GDM1 (cell line): Measurements from ENCODE around the gene SLC37A3.
"Not testable (repeated sequence)": the region's sequence is repeated elsewhere in the genome, so short reads cannot be mapped to it uniquely, and the experiment has no call there.

ENCODE experiments used
- DNase-seq: peaks from one replicate; lab custom pipeline; 2025; lab: John Stamatoyannopoulos, UW

Gene SLC37A3

DNA sequence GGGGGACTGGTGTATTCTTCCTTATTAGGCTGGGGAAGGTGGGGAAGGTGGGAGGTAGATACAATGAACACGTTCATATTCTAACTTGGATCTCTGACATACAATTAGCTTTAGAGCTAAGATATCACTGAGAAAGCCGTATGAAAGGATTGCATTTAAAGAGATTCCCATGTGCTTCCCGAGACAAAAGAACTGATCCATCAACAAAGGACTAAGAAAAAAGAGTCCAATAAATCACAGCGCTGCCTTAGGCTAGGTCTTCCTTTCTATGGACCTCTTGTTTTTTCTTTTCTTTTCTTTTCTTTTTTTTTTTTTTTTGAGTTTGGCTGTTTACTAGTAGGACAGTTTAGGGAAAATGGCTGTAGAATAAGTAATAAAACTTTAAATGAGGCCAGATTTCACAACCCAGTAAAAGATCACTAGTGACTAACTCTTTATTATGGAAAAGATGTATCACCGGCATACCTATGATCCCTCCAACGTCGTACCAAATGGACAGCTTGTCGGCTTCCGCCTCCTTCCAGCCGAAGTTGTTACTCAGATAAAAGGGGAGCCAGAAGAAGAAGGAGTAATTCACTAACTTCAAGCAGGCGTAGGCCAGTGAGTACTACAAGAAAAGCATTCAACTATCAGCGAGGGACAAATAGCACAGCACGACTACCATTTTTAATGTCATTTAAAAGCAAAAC is 50.0 kb downstream of the SLC37A3 start:
- no peak for DNase-seq

DNA sequence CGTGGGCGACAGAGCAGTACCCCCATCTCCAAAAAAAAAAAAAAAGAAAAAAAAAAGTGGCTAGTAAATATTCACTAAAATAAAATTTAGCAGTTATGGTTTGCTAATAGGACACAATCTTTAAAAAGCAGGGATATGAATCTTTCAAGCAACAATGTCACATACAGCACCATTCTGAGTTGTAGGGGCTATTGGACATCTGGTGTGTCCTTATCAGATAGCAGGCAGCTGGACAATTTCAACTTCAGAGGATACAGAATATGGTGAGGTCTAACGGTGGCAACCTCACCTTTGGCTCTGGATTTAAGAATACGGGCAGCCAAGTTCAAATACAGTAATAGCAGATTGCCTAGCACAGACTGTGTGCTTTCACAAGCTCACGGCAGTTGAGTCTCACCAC is 51.1 kb downstream of the SLC37A3 start:
- DNase-seq, result no peak

DNA sequence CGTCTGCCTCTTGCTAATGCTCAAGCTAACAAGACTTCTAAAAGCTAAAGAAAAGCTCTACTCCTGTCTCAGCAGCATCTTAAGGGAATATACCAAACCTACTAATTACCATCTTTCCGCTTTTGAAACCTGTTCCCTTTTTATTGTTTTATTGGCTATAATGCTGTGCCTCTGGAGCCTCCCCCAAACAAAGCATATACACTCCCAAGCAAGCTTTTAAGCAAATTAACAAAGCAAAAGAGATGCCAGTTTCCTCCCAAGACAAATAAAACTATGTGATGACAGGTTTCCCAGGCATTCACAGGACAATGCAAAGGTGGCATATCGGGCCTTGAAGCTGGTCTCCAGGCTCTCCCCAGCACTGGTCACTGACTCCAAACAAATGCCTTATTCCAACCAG is 52.9 kb downstream of the SLC37A3 start:
- DNase-seq, result no peak

DNA sequence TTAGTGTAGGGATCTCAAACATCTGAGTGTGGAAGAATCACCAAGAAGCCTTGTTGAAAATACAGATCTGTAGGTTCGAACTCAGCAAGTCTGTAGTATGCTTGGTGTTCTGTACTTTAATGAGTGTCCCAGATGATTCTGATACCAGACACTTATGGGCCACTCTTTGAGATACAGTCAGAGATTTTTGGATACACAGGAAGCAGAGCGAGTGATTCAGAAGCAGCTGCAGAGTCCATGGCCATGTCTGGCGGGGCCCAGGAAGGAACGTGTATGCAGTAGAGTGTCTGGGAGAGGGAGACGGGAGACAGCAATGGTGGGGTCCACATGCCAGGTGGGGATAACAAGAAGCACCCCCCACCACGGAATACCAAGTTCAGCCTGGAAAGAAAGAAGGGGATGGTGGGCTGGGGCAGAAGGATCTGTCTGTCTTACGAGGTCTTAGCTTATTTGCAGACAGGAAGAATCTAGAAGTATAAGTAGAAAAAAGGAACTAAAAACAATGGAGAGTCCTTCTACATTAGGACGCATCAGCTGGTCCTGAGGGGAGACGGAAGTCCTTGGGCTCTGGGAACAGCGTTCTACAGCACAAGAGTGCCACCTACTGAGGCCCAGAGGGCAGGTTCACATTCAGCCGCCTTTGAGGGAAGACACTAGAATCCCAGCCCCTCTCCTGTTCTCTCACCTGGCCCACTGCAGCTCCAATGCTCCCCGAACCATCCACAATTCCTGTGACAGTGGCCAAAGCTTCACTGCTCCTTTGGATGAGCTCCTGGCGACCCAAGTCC is 55.4 kb downstream of the SLC37A3 start:
- peak; percentile 24 for DNase-seq

DNA sequence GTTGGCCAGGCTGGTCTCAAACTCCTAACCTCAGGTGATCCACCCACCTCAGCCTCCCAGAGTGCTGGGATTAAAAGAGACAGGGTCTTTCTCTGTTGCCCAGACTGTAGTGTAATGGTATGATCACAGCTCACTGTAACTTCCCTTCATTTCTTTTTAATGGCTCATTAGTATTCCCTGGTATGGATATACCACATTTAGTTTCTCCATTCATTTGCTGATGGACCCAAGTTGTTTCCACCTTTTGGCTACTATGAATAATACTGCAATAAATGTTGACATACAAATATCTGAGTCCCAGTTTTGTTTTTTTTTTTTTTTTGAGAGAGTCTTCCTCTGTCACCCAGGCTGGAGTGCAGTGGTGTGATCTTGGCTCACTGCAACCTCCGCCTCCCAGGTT is 59.4 kb downstream of the SLC37A3 start:
- not testable (repeated sequence) for DNase-seq

DNA sequence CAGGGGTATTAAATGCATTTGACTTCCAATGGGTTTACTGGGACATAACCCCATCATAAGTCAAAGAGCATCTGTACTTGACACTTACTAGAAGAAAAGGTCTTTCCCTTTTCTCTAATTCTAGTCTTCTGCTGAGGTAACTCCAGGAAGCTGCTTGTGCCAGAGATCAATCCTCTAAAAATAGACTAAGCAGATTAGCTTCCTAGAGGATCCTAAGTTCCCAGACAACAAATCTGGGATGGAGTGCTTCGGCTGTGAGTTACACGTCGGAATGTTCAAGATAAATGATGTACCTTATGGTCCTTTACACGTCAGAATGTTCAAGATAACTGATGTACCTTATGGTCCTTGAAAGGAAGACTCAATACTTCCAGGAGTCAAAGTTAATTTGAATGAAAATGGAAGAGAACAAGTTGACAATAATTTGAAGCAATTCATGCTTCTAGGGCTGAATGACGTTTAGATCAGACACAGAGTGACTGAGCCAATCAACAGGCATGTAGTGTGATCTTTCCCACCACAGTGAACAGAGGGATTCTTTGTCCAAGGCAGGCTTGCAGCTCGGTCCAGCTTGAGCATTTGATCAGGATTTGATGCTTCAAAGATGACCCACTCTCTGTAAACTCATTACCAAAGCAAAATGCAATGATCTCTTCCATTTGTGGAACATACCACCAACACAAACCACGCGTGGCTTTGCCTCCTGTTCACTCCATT is 63.8 kb downstream of the SLC37A3 start:
- no peak for DNase-seq

DNA sequence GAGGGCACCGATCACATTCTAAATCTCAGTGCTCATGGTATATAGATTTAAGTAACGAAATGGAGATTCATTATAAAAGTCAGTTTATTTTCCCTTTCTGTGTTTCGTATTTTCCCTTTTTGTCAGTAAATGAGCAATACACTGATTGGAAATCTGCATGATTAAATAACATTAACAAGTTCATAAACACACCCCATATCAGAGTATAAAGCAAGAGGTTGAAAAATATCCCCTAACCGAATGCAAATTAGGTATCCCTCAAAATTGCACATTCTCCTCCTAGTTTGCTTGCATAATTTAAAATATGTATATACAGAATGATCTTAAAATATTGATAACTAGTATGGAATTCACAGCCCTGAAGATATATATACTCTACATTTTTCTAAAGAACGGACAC is 64.6 kb downstream of the SLC37A3 start:
- DNase-seq, result no peak

DNA sequence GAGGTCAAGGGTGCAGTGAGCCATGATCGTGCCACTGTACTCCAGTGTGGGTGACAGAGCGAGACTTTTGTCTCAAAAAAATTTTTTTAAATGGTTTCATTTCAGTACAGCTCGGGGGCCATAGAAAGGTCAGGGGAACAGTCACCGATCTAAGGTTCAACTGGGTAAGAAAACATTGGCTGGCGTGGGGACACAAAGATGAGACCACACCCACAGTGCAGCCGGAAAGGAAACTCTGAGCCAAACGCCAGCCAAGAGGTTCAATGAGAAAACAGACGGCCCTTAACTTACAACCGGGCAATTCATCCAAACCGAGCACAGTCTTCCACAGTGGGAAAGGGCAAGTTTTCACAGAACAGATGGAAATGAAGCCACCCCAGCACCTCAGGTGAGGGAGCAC is 65.1 kb downstream of the SLC37A3 start:
- DNase-seq, result no peak

DNA sequence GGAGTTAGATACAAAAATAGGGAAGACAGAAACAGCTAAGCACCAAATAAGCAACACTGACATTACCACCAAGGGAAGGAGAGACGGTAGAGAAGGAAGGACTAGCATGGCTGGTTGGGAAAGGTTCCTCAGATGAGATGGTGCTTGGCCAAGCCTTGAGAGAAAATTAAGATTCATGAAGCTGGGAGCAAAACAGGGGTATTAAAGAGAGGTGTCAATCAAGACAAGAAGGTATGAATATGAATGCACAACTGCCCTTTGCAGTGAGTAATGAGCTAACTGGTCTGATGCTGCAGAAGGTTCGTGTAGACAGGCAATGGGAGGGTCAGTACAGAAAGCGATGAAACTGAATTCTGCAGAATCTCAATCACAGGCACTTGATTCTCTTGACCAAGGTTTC is 67.7 kb downstream of the SLC37A3 start:
- no peak for DNase-seq

DNA sequence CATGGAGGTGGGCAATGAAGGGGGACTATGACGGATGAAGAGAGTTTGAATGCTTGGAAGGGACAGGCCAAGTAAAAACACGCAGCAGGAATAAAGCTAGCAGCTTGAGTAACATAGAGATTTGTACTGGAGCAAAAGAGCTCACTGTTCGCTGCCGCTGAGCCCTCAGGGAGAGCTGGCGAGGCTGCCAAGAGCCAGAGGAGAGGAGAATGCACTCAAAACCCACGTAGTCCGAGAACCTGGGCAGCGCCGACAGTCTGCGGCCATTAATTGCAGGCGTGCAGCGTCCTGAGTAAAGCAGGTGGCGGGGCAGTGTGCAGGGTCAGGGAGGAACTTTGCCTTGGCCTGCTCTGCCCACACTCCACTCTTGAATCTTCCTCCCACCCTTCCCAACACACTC is 68.2 kb downstream of the SLC37A3 start:
- no peak for DNase-seq

DNA sequence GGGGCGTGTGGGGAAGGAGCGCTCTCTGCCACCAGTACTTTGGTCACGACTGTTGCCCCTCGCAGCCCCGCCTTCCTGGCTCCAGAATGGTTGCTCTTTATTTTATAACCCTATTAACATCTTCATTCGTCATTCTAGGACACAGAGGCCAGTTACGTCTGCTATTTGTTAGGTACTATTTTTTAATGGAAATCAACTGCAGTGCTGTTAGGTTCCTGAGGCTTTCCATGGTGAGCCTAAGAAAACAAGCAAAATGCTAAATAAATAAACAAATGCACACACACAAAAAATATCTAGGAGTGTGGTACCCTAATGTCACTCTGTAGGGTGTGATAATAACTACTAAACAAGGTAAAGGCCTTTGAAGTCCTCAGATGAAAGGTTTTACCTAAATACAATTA is 71.1 kb downstream of the SLC37A3 start:
- no peak for DNase-seq

DNA sequence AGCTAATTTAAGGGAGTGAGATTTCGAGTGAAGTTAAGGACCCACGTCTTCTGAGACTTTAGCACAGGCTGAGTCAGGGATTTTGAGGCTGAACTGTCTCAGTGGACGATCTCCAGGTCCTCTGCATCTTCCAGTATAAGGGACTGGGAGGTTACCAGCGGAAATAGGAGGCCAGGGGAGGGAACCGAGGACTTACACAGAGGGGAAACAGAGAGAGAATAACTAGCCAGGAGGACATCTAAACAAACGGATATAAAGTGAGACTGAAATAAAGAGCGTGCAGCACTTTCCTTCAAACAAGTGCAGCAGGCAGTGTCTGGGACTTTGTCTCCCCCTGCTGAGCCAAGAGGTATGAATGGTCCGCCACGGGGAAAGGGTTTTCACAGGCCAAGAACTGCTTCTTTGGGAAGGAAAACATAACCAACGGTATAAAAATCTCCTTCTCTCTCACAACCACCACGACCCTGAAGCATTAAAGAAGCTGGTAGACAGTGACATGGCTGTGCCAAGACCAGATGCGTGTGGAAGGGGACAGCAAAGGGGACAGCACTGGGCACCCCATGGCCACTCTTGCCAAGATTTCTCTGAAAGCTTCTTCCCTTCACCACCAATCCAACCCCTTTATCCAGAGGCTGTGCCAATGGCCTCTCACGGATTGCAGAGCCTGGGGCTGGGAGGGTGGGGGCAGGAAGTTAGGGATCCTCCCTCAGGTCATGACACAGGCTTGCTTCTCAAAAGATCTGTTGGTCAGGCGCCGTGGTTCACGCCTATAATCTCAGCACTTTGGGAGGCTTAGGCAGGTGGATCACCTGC is 72.0 kb downstream of the SLC37A3 start:
- no peak for DNase-seq

DNA sequence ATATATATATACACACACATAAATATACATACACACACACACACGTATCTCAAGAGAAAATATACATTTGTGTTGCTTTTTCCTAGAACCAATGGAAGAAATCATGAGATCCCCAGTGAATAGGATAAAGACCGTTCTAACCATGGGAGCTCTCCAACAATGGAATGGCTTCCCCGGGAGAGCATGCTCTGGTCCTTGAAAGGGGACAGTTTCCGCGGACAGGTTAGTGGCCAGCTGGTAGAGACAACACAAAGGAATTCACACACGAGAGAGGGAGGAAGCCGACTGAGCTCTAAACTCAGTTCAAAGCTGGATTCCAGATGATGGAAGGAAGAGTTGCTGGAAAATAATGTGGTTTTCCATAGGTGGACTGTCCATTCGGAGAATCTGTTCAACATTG is 72.7 kb downstream of the SLC37A3 start:
- DNase-seq, result no peak

DNA sequence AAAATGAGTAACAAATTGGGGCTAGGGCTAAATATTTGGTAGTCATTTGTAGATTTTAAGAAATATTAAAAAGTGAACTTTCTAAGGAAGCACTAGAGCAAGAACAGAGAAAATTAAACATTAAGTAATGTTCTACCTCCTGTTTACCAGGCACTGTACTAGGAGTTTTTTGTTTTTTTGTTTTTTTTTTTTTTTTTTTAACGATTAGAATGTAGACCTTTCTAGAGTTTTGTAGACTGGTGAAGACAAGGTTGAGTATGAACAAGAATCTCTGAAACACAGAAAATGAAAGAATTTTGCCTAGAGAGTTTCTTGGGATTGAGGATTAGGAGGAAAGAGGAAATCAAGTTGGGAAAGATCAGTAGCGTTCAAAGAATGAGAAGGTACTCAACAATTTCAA is 73.6 kb downstream of the SLC37A3 start:
- no peak for DNase-seq

DNA sequence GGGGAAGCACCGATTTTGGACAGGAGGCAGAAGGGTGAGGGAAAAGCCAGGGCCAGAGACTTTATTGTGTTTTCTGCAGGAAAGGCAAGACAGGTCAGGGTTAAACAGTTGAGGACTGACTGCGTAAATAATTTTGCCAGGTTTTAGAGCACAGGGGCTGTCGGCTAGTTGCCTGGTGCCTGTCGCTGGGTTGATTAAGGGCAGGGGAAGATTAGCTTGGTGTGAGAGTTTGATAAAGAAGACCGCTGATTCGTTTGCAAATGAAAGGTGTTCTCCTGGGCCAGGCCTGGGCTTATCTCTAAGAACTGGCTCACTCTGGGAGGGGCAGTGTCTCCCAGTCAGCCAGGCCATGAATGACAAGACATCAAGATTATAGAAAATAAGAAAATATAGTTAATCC is 75.6 kb downstream of the SLC37A3 start:
- no peak for DNase-seq

DNA sequence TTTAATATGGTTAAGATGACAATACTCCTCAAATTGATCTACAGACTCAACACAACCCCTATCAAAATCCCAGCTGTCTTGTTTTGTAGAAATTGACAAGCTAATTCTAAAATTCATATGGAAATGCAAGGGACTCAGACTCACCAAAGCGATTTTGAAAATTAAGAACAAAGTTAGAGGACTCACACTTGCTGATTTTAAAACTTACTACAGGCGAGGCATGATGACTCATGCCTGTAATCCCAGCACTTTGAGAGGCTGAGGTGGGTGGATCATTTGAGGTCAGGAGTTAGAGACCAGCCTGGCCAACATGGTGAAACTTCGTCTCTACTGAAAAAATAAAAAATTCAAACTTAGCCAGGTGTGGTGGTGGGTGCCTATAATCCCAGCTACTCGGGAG is 78.3 kb downstream of the SLC37A3 start:
- DNase-seq, result not testable (repeated sequence)

DNA sequence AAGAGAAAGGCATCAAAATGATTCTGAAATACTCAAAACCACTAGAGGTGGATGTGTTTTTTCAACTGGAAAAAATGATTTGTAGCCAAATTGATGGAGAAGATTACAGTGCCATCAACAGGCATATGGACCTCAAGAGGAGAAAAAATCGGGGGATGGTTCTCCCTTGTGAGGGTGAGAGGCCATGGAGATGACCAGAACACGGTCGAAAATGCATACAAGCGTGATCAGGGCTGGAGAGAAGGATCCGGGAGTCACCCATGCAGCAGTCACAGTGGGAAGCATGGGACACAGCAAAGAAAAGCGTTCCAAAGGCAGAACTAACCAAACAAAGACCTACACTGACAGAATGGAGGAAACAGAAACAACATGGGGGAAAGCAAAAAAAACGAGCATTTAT is 80.3 kb downstream of the SLC37A3 start:
- no peak for DNase-seq

DNA sequence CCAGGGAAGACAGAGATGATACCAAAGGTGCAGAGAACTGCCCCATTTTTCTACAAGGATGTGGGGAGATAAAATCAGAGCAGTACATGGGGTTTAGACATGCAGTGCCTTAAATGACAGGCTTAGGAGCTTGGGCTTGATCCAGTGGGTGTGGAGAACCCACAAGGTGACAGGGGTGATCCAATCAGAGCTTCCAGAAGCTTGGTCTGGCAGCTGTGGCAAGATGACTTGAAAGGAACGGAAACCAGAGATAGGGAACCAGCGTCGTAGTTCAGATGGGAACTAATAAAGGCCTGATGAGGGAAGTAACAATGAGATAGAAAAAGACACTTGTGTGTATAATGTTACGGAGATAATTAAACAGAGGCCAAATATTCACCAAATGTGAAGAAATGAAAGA is 80.7 kb downstream of the SLC37A3 start:
- no peak for DNase-seq

DNA sequence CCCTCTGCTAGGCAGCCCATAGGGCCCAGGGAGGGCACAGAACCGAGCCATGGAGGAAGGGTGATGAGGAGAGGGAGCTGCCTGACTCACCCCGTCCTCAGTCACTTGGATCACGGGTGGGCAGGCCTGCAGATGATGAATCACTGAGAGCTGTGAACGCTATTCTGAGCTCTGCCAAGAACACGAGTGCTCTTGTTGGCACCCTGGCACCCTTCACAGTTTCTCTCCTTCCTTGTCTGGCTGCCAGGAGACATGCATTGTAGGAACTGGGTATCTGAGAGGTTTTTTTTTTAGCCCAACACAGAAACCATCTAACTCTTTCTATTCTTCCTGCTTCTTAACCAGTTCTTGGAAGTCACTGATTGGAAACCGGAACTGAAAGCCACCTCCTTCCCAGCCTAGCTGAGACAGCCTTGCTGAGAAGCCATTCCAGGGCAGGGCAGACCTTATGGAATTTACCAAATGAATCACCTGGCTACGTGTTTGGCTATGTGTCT is 82.1 kb downstream of the SLC37A3 start:
- DNase-seq, result no peak

DNA sequence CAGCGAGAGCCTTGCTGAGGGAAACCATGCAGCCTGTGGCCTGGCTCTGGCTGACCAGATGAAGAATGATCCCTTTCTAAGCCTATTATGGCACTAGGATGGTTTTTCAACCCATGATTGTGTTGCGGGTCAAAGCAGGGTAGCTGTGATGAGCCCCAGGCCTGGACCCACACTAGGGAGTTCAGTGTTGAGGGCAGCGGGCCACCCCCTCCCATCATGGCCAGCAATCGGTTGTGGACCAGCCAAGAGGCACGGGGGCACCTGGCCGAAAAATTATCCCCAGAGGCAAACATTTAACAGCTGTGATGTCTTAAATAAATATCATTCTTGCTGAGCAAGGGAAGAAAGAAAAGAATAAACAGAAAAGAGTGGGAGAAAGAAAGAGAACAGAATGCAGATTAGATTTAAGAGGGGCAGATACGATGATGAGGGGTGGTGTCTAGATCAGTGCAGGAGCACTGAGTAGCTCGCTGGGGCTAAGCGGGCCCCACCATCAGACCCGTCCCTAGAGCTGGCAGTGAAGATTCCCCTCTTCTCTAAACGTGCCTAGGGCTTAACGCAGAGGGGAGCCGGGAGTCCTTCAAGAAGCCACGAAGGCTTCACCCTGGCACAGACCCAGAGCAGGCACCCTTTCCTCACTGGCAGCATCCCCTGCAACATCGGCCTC is 82.7 kb downstream of the SLC37A3 start:
- DNase-seq, result no peak
